Esophagus squamous epithelium (tissue), 5 donors: ENCODE measurements around the gene RAB1B. TPM values are rescaled to one million over a fixed set of nuclear protein-coding genes. Genes with fewer than 3 reads are reported as not detected.
"Not testable (repeated sequence)": the region's sequence is repeated elsewhere in the genome, so short reads cannot be mapped to it uniquely, and the experiment has no call there.

Source experiments
- DNase-seq: peaks from one replicate; lab custom pipeline; 2025; lab: John Stamatoyannopoulos, UW
- H3K27ac ChIP-seq, 4 donors: fragments of 200-600 bp; sonication (generic); one replicate each; pipeline ENCODE4 v1.5.1; 2016 to 2019; ENCODE audit warnings: mild to moderate bottlenecking in 1 of 4
- H3K27me3 ChIP-seq, 4 donors: fragments of 200-600 bp; sonication (generic); 1 replicate in 3 of 4; 2 replicates in 1 of 4; pipeline versions ENCODE4 v1.5.1 to v1.6.0; 2017 to 2021; ENCODE audit warnings: antibody characterized with exemption in 1 of 4
- H3K36me3 ChIP-seq, 3 donors: fragments of 200-600 bp; sonication (generic); one replicate each; pipeline ENCODE4 v1.5.1; 2016 to 2019
- H3K4me1 ChIP-seq, 3 donors: fragments of 200-600 bp; sonication (generic); one replicate each; pipeline ENCODE4 v1.5.1; 2017 to 2019
- H3K4me3 ChIP-seq, 4 donors: fragments of 200-600 bp; sonication (generic); 1 replicate in 3 of 4; 2 replicates in 1 of 4; pipeline ENCODE4 v1.5.1; 2016 to 2019; ENCODE audit warnings: mild to moderate bottlenecking in 2 of 4, moderate library complexity in 1 of 4
- H3K9me3 ChIP-seq, 3 donors: fragments of 200-600 bp; sonication (generic); one replicate each; pipeline ENCODE4 v1.5.1; 2016 to 2019
- POLR2A ChIP-seq, 4 donors: fragments of 450-650 bp; IDR thresholded peaks; one replicate each; pipeline ENCODE4 v1.6.1; 2017; ENCODE audit warnings: antibody characterized with exemption in 4 of 4, mild to moderate bottlenecking in 4 of 4, moderate library complexity in 3 of 4
- WGBS, 2 donors: methylation state at CpG; one replicate each; pipeline ENCODE4 v1.1.5; 2018; 5-methylcytosine and 5-hydroxymethylcytosine counted together
- intact Hi-C: fragments of 100-400 bp; cut with DNase I; formaldehyde crosslinking; loops from one replicate; pipeline ENCODE4 v1.15.0; 2022
- total RNA-seq, 4 donors: library from RNA; depleted of rRNA; stranded (reverse); fragments of >200 nt; gene quantifications; one replicate each; pipeline ENCODE4 v1.1.0, GENCODE V29; 2016
- TF ChIP-seq, protein P1 (sequence below), 6 experiments: fragments of 450-650 bp in 4 of 6; fragments of 200-600 bp in 2 of 6; sonication (generic) in 2 of 6; IDR thresholded peaks; one replicate each; pipeline ENCODE4 v1.5.1; 2016 to 2019; ENCODE audit warnings: antibody characterized with exemption in 6 of 6, mild to moderate bottlenecking in 4 of 6, moderate library complexity in 4 of 6
- donor health status: DM: yes; HTN: yes; CAD: no.

The RAB1B gene
- total RNA-seq, 4 donors from 2014 or later = 83.7 to 148 (median 110) TPM

DNA sequence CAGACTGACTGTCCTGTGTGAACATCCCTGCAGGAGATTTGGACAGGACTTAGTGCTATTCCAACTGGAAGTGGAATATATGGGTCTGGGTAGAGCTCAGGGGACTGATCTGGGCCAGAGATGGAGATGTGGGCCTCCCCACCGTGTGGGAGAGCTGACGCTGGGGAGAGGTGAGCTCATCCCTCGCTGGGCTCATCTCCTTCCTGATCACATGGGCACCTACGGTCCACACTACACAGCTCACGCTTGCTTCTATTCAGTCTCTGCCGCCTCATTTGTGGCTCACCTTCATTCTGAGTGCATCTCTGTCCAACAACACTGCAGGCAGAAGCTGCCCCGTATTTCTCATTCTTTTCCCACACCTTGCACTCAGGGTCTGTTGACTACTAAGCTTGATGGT is 16.6 kb upstream of the RAB1B start:
- H3K27ac ChIP-seq = no peak overlapping the region
- no peak for DNase-seq
- intact Hi-C loops = no loop called here

DNA sequence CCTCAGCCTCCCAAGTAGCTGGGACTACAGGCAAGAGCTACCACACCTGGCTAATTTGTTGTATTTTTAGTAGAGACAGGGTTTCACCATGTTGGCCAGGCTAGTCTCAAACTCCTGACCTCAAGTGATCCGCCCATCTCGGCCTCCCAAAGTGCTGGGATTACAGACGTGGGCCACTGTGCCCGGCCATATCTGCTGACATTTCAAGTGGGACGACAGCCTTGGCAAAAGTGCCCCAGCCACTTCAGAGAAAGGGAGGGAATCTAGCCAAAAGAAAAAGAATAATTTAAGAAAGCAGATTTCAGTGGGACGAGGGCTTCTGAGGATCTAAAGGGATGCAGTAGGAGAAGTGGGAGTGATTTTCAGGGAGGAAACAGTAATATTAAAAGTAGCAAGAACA is 15.4 kb upstream of the RAB1B start:
- DNase-seq, H3K9me3 ChIP-seq, intact Hi-C loops, H3K4me3 ChIP-seq, H3K27me3 ChIP-seq, H3K27ac ChIP-seq: not testable (repeated sequence)
- peaks cover 0 to 14% (median 7%) of the 10 kb centered on the region in 3 donors for H3K4me1 ChIP-seq
- peaks cover 0 to 22% (median 0%) of the 10 kb centered on the region in 3 donors for H3K36me3 ChIP-seq
- 38 to 84% methylated on average over 3 to 6 of the region's 6 CpGs for WGBS, 2 donors

More for the DNA sequence above, 16.6 kb upstream of the RAB1B start:
- H3K4me3 ChIP-seq = no peak overlapping the region
- no peaks in the 10 kb centered on the region for H3K9me3 ChIP-seq
- no peak for TF ChIP-seq POLR2A (IDR thresholded peaks at IDR 0.05)
- TF ChIP-seq, protein P1, sequence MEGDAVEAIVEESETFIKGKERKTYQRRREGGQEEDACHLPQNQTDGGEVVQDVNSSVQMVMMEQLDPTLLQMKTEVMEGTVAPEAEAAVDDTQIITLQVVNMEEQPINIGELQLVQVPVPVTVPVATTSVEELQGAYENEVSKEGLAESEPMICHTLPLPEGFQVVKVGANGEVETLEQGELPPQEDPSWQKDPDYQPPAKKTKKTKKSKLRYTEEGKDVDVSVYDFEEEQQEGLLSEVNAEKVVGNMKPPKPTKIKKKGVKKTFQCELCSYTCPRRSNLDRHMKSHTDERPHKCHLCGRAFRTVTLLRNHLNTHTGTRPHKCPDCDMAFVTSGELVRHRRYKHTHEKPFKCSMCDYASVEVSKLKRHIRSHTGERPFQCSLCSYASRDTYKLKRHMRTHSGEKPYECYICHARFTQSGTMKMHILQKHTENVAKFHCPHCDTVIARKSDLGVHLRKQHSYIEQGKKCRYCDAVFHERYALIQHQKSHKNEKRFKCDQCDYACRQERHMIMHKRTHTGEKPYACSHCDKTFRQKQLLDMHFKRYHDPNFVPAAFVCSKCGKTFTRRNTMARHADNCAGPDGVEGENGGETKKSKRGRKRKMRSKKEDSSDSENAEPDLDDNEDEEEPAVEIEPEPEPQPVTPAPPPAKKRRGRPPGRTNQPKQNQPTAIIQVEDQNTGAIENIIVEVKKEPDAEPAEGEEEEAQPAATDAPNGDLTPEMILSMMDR (IDR thresholded peaks at IDR 0.05) = no peak
- H3K4me1 ChIP-seq = peaks cover 0 to 6% (median 4%) of the 10 kb centered on the region in 3 donors
- H3K27me3 ChIP-seq = no peaks in the 10 kb centered on the region
- 69 to 74% methylated on average over 7 of the region's 7 CpGs for WGBS, 2 donors
- H3K36me3 ChIP-seq = peaks cover 0 to 34% (median 0%) of the 10 kb centered on the region in 3 donors

DNA sequence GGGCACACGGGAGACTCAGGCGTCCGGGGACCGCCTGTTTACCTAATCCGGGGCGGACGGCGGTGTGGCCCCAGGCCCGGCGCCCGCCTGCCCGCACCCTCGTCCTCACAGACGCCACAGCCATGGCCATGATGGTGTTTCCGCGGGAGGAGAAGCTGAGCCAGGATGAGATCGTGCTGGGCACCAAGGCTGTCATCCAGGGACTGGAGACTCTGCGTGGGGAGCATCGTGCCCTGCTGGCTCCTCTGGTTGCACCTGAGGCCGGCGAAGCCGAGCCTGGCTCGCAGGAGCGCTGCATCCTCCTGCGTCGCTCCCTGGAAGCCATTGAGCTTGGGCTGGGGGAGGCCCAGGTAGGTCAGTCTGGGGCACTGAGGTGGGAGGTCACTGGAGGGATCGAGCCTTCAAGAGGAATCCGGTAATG is 10.0 kb upstream of the RAB1B start:
- TF ChIP-seq, protein P1 (IDR thresholded peaks at IDR 0.05) = no peak
- TF ChIP-seq POLR2A (IDR thresholded peaks at IDR 0.05) = no peak
- Histone ChIP-seq H3K4me1 (peaks cover 7 to 27% (median 14%) of the 10 kb centered on the region in 3 donors), H3K9me3 (no peaks in the 10 kb centered on the region), H3K4me3 (peak overlapping the region; percentile 73 to 98 (median 93)), H3K27me3 (no peaks in the 10 kb centered on the region), H3K27ac (peak overlapping the region; percentile 70 to 86 (median 85)), H3K36me3 (peaks cover 0 to 43% (median 11%) of the 10 kb centered on the region in 3 donors)
- intact Hi-C loops = no loop called here
- WGBS, 2 donors = 8 to 42% methylated on average over 2 to 10 of the region's 28 CpGs
- DNase-seq = no peak

DNA sequence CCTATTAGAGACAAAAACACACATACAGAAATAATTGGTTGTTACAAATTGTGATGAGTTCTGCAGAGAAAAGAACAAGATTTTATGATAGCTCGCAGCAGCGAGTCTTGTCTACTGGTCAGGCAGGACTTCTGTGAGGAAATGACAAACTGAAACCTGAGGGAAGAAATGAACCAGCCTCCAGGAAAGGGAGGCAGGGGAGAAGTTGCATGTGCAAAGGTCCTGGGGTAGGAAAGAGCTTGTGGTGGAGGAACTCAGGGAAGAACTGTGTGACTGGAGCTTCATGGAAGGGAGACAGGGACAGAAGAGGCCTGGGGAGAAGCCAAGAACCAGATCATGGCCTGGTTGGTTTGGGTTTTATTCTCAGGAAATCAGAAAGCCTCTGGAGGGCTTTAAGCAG is 9.2 kb upstream of the RAB1B start:
- Histone ChIP-seq H3K27ac (no peak overlapping the region), H3K27me3 (no peaks in the 10 kb centered on the region), H3K36me3 (peaks cover 0 to 51% (median 11%) of the 10 kb centered on the region in 3 donors), H3K9me3 (no peaks in the 10 kb centered on the region), H3K4me3 (no peak overlapping the region), H3K4me1 (peaks cover 7 to 27% (median 14%) of the 10 kb centered on the region in 3 donors)
- TF ChIP-seq POLR2A (IDR thresholded peaks at IDR 0.05) = no peak
- TF ChIP-seq, protein P1 (IDR thresholded peaks at IDR 0.05) = no peak
- 87 to 100% methylated on average over 2 of the region's 2 CpGs for WGBS, 2 donors
- intact Hi-C loops = no loop called here
- DNase-seq = no peak

DNA sequence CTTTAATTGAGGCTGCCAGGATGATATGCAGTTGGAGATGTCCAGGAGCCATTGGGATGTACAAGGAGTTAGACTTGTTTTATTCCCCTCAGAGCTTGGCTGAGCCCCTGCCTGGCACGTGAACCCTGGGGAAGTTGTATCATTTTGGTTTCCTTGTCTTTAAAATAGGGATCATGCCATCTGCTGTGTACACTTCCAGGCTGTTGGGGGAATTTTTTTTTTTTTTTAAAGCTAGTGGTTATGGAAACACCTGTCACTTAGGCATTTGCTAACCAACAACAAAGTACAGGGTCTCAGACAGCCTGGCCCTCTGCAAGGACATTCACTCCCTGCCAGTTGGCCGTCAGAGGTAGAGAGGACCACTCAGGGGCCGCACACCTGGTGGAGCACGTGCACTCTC is 8.5 kb upstream of the RAB1B start:
- TF ChIP-seq POLR2A (IDR thresholded peaks at IDR 0.05) = no peak
- TF ChIP-seq, protein P1 (IDR thresholded peaks at IDR 0.05) = no peak
- no peak for DNase-seq
- H3K9me3 ChIP-seq = no peaks in the 10 kb centered on the region
- H3K27ac ChIP-seq = no peak overlapping the region
- H3K4me1 ChIP-seq = peaks cover 7 to 27% (median 14%) of the 10 kb centered on the region in 3 donors
- H3K4me3 ChIP-seq = no peak overlapping the region
- intact Hi-C loops = no loop called here
- peaks cover 0 to 58% (median 11%) of the 10 kb centered on the region in 3 donors for H3K36me3 ChIP-seq
- WGBS, 2 donors = 86 to 88% methylated on average over 1 to 4 of the region's 4 CpGs
- H3K27me3 ChIP-seq = no peaks in the 10 kb centered on the region
